RWPE1 (cell line): ENCODE measurements around the gene LMCD1.

Source experiments
- CTCF ChIA-PET: fragments of 350-600 bp; sonication (Branson Sonifier 250); formaldehyde crosslinking; extraction: SDS; loops from one replicate; lab custom pipeline; 2021; lab: Yijun Ruan, JAX
- POLR2A ChIA-PET: fragments of 400-600 bp; formaldehyde crosslinking; extraction: SDS; loops from one replicate; lab custom pipeline; 2020; ENCODE audit warnings: antibody characterized with exemption; ENCODE audit not compliant: low non-redundant PET; lab: Yijun Ruan, JAX
- DNase-seq: peaks from one replicate; pipeline ENCODE4 v3.0.0; 2012; ENCODE audit warnings: low spot score
- H3K27ac ChIP-seq: fragments of 450-650 bp; 2 replicates; pipeline ENCODE4 v1.5.1; 2017
- TF ChIP-seq, protein P1 (sequence below): fragments of 450-650 bp; conservative IDR thresholded peaks from 2 replicates; pipeline ENCODE4 v1.5.1; 2017; ENCODE audit warnings: low read depth, mild to moderate bottlenecking

The LMCD1 gene

DNA sequence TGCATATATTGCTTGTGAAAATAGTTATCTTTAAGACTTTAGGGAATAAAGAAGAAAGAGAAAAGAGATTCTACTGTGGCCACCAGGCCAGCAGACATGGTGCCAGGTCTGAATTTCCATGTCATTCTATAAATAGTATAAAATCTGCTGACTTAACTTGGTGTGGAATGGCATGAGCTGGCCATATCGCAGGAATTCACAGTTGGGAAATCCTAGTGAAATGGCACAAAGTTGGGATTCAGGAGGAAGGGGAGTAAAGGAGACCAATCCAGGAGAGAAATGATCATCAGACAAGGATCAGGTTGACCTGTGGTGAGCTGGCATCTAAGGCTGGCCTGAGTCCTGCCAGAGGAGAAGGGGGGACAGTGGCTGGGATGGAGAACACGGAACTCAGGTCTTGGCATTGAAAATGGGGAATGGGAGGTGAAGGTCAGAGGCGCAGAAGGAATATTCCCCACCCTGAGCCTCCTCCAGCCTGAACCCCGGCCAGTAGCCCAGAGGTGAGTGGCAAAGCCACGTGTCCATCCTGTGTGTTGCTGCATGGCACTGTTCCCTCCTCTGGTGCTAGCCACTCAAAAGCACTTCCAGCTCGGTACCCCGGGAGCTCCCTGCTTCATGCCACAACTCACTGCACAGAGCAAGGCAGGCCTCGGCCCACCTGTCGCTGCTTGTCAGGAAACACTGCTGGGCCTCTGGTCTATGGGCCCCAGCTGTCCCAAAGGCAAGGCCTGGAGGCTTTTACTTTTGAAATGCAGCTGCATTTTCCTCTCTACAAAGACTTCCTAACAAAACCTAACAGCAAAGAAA lies 91.6 kb downstream of the LMCD1 start:
- peak overlapping the region; percentile 11; the same call in 1 of the 2 replicates for H3K27ac ChIP-seq
- TF ChIP-seq, protein P1, sequence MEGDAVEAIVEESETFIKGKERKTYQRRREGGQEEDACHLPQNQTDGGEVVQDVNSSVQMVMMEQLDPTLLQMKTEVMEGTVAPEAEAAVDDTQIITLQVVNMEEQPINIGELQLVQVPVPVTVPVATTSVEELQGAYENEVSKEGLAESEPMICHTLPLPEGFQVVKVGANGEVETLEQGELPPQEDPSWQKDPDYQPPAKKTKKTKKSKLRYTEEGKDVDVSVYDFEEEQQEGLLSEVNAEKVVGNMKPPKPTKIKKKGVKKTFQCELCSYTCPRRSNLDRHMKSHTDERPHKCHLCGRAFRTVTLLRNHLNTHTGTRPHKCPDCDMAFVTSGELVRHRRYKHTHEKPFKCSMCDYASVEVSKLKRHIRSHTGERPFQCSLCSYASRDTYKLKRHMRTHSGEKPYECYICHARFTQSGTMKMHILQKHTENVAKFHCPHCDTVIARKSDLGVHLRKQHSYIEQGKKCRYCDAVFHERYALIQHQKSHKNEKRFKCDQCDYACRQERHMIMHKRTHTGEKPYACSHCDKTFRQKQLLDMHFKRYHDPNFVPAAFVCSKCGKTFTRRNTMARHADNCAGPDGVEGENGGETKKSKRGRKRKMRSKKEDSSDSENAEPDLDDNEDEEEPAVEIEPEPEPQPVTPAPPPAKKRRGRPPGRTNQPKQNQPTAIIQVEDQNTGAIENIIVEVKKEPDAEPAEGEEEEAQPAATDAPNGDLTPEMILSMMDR, result no peak
- no peak for DNase-seq
- POLR2A ChIA-PET, result no interaction called here
- CTCF ChIA-PET, result interaction anchor here (0.6 kb wide), 1 partner anchor 15 kb away, joined by 3 read pairs; no protein-coding TSS in a partner anchor

DNA sequence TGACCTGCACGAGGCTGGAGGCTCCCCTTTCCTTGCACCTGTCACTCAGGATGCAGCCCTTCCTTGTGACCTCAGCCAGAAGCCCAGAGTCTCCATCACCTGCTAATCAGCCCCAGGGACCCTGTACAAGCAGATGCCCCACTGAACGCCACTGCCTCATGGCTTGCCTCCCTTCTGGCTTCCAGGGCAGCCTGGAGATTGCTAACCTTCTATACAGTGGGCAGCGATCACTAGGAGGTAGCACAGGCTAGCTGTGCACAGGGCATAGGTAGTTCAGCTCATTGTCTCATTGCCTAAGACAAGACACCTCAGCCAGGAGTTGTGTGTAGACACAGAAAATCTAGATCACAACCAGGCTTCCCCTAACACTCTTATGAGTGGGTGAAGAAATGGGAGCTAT lies 93.6 kb downstream of the LMCD1 start:
- ChIA-PET CTCF (interaction anchor here (0.6 kb wide), 1 partner anchor 144 kb away, joined by 3 read pairs; no protein-coding TSS in a partner anchor), POLR2A (no interaction called here)
- no peak for DNase-seq
- TF ChIP-seq, protein P1, result no peak
- H3K27ac ChIP-seq, result no peak overlapping the region

DNA sequence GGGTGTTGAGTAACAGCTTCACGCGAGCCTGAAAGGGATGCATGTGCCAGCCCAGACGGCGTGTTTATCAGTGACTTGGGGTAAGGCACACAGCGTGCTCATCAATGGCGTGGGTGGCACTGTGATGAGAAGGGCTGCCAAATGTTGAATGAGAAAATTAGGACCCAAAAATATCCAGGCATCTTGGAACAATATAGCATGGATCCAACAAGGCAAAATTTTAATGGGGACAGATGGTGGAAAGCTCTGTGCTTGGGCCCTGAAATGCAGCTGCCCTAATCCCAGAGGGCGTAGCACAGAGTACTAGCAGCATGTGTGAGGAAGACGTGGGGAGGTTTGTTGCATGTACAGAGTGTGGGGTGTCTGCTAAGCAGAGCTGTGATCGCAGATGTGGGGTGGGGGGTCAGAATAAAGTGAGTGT lies 94.1 kb downstream of the LMCD1 start:
- H3K27ac ChIP-seq, result peak overlapping the region; percentile 70; the same call in 1 of the 2 replicates
- DNase-seq, result no peak
- ChIA-PET POLR2A (no interaction called here), CTCF (interaction anchor here (0.6 kb wide), 1 partner anchor 145 kb away, joined by 3 read pairs; no protein-coding TSS in a partner anchor)
- TF ChIP-seq, protein P1, result no peak

DNA sequence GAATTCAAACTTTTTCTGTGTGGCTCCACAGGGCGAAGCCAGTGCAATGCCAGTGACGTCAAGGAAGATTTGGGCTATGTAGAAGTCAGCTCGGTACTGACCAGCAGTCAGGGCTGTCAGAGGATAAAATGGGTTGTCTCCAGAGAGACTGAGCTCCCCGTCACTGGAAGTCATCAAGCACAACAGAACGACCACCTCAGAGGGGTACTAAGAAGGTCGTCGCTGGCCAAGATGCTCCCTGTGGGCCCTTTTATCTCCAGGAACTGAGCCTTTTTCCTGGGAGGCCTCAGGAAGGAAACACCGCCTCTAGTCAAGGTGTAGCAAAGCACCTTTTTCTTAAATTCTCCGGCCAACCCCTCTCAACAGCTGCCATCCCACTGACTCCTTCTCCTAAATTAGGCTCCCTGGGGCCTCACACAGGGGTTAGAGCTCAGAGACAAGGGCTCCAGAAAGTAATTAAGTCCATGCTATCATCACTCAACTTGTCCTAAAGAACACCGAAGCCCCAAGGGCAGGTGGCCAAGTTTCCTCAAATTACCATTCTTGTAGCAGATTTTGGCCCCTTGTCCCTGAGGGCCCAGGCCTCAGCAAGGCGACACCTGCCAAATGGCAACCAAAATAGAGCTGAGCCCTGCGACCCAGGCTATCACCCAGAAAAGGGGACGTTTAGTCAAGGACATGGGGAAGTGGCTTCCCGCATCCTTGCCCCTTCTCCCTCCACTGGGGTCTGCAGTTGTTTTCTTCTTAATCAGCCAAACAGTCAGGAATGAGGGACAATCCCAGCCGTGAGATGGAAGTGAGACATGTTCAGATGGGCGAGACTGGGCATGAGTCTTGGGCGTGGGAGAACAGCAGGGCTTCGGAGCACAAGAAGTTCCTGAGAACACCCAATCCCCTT lies 94.9 kb downstream of the LMCD1 start:
- TF ChIP-seq, protein P1, result no peak
- ChIA-PET POLR2A (no interaction called here), CTCF (interaction anchor here (0.6 kb wide), 2 partner anchors 11 to 155 kb away, joined by 3 read pairs; no protein-coding TSS in a partner anchor)
- peak; percentile 32 for DNase-seq
- peak overlapping the region; percentile 70 for H3K27ac ChIP-seq

DNA sequence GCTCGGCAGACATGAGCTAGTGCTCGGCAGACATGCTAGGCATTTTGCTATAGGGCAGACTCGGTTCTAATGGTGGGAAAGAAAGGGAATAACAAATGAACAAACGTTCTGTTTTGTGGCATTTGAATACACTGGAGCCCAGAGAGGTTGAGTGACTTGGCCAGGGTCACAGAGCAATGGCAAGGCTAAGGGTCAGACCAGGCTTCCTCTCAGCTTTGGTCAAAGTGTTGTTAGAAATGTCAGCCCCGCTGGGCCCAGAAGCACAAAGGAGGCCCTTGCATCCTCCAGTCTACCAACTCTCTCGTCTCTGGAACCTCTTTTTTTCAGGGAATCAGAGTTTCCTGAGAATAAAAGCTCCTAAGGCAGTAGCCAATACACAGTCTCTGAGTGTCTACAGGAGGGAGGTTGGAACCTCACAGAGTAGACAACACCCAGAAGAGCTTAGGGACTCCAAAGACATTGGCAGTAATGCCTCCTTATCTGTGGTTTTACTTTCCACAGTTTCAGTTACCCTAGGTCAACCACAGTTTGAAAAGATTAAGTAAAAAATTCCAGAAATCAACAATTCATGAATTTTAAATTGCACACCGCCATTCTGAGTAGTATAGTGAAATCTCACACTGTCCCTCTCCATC lies 95.7 kb downstream of the LMCD1 start:
- peak overlapping the region; percentile 70 for H3K27ac ChIP-seq
- ChIA-PET POLR2A (no interaction called here), CTCF (interaction anchor here (0.6 kb wide), 3 partner anchors 11 to 398 kb away, joined by 3 read pairs; no protein-coding TSS in a partner anchor)
- no peak for DNase-seq
- TF ChIP-seq, protein P1, result no peak
